HEK293 (cell line): ENCODE results near the gene TMEM72.

Experiments used
- CTCF ChIA-PET: fragments of 350-600 bp; formaldehyde crosslinking; extraction: SDS; loops from one replicate; lab custom pipeline; 2021; ENCODE audit warnings: antibody characterized with exemption; lab: Yijun Ruan, JAX
- POLR2A ChIA-PET: fragments of 300-600 bp; formaldehyde crosslinking; extraction: SDS; loops from one replicate; lab custom pipeline; 2020; ENCODE audit warnings: antibody characterized with exemption, inconsistent platforms; lab: Yijun Ruan, JAX
- H3K27ac ChIP-seq: fragments of 200-500 bp; sonication (Bioruptor generic); 2 replicates; pipeline ENCODE4 v1.5.1; 2014; ENCODE audit warnings: low read depth, low read length, control low read depth, inconsistent platforms; ENCODE audit errors: extremely low read depth
- H3K36me3 ChIP-seq, 2 experiments: fragments of 200-500 bp in 1 of 2; sonication (Bioruptor generic) in 1 of 2; 1 replicate in 1 of 2; 2 replicates in 1 of 2; pipeline ENCODE4 v1.5.1; 2014 to 2017; ENCODE audit warnings: inconsistent platforms in 2 of 2, low read length in 2 of 2; ENCODE audit not compliant: control insufficient read depth in 2 of 2, insufficient read depth in 1 of 2
- H3K4me1 ChIP-seq: fragments of 200-500 bp; sonication (Bioruptor generic); 2 replicates; pipeline ENCODE4 v1.5.1; 2014; ENCODE audit warnings: mild to moderate bottlenecking, low read length, inconsistent platforms; ENCODE audit not compliant: control insufficient read depth, insufficient read depth
- H3K4me3 ChIP-seq: 2 replicates; pipeline ENCODE4 v1.5.1; 2011; ENCODE audit warnings: low read depth, mild to moderate bottlenecking, control low read depth, low read length, moderate library complexity
- H3K9me3 ChIP-seq: fragments of 200-500 bp; sonication (Bioruptor generic); 2 replicates; pipeline ENCODE4 v1.5.1; 2014; ENCODE audit warnings: low read depth, low read length, inconsistent platforms; ENCODE audit not compliant: control insufficient read depth, insufficient read depth
- GLIS1 ChIP-seq: fragments of 450-650 bp; formaldehyde crosslinking; IDR thresholded peaks from 2 replicates; pipeline ENCODE4 v1.5.1; 2016; ENCODE audit warnings: missing biosample characterization, missing genetic modification characterization
- KLF1 ChIP-seq: fragments of 450-650 bp; formaldehyde crosslinking; IDR thresholded peaks from 2 replicates; pipeline ENCODE4 v1.5.1; 2016; ENCODE audit warnings: missing biosample characterization, missing genetic modification characterization
- MYNN ChIP-seq: fragments of 450-650 bp; formaldehyde crosslinking; IDR thresholded peaks from 2 replicates; pipeline ENCODE4 v1.5.1; 2016; ENCODE audit warnings: missing biosample characterization, missing genetic modification characterization, borderline replicate concordance
- MZF1 ChIP-seq: fragments of 450-650 bp; formaldehyde crosslinking; IDR thresholded peaks from 2 replicates; pipeline ENCODE4 v1.5.1; 2017; ENCODE audit warnings: missing biosample characterization, missing genetic modification characterization, borderline replicate concordance
- REPIN1 ChIP-seq: fragments of 450-650 bp; formaldehyde crosslinking; IDR thresholded peaks from 2 replicates; pipeline ENCODE4 v1.5.1; 2017; ENCODE audit warnings: missing biosample characterization, missing genetic modification characterization, low read depth
- SALL2 ChIP-seq: fragments of 450-650 bp; formaldehyde crosslinking; IDR thresholded peaks from 2 replicates; pipeline ENCODE4 v1.5.0; 2017; ENCODE audit warnings: missing biosample characterization, mild to moderate bottlenecking, missing genetic modification characterization, borderline replicate concordance
- SCRT2 ChIP-seq: fragments of 450-650 bp; formaldehyde crosslinking; IDR thresholded peaks from 2 replicates; pipeline ENCODE4 v1.5.1; 2016; ENCODE audit warnings: missing biosample characterization, missing genetic modification characterization
- SETDB1 ChIP-seq: IDR thresholded peaks from one replicate; pipeline ENCODE4 v1.6.1; 2017; ENCODE audit warnings: mild to moderate bottlenecking, low read length, moderate library complexity, mixed read lengths; ENCODE audit not compliant: insufficient read length
- SP7 ChIP-seq: fragments of 450-650 bp; formaldehyde crosslinking; IDR thresholded peaks from 2 replicates; pipeline ENCODE4 v1.5.1; 2016; ENCODE audit warnings: missing biosample characterization, missing genetic modification characterization
- TRIM28 ChIP-seq: IDR thresholded peaks from 2 replicates; pipeline ENCODE4 v1.6.1; 2011; ENCODE audit warnings: low read length, control low read depth, borderline replicate concordance
- YY2 ChIP-seq: fragments of 450-650 bp; formaldehyde crosslinking; IDR thresholded peaks from 2 replicates; pipeline ENCODE4 v1.5.1; 2016; ENCODE audit warnings: missing biosample characterization, missing genetic modification characterization
- ZBTB8A ChIP-seq: fragments of 450-650 bp; formaldehyde crosslinking; IDR thresholded peaks from 2 replicates; pipeline ENCODE4 v1.5.1; 2016; ENCODE audit warnings: missing biosample characterization, missing genetic modification characterization
- ZFHX2 ChIP-seq: fragments of 450-650 bp; formaldehyde crosslinking; conservative IDR thresholded peaks from 2 replicates; pipeline ENCODE4 v1.5.1; 2016; ENCODE audit warnings: missing biosample characterization, missing genetic modification characterization
- ZNF18 ChIP-seq: fragments of 450-650 bp; formaldehyde crosslinking; IDR thresholded peaks from 2 replicates; pipeline ENCODE4 v1.5.1; 2016; ENCODE audit warnings: missing biosample characterization, missing genetic modification characterization
- ZNF280D ChIP-seq: fragments of 450-650 bp; formaldehyde crosslinking; IDR thresholded peaks from 2 replicates; pipeline ENCODE4 v1.5.1; 2016; ENCODE audit warnings: missing biosample characterization, missing genetic modification characterization
- ZNF302 ChIP-seq: fragments of 450-650 bp; formaldehyde crosslinking; IDR thresholded peaks from 2 replicates; pipeline ENCODE4 v1.5.1; 2016; ENCODE audit warnings: missing biosample characterization, missing genetic modification characterization, low read depth
- ZNF341 ChIP-seq: fragments of 450-650 bp; formaldehyde crosslinking; IDR thresholded peaks from 2 replicates; pipeline ENCODE4; 2016; ENCODE audit warnings: low read depth, missing biosample characterization, missing genetic modification characterization
- ZNF48 ChIP-seq: fragments of 450-650 bp; formaldehyde crosslinking; IDR thresholded peaks from 2 replicates; pipeline ENCODE4 v1.5.1; 2016; ENCODE audit warnings: missing biosample characterization, missing genetic modification characterization
- ZNF571 ChIP-seq: fragments of 450-650 bp; formaldehyde crosslinking; IDR thresholded peaks from 2 replicates; pipeline ENCODE4 v1.5.0; 2017; ENCODE audit warnings: missing biosample characterization, missing genetic modification characterization
- ZNF791 ChIP-seq: fragments of 450-650 bp; formaldehyde crosslinking; IDR thresholded peaks from 2 replicates; pipeline ENCODE4 v1.5.1; 2016; ENCODE audit warnings: missing biosample characterization, missing genetic modification characterization
- ZXDB ChIP-seq: fragments of 450-650 bp; formaldehyde crosslinking; IDR thresholded peaks from 2 replicates; pipeline ENCODE4 v1.5.1; 2016; ENCODE audit warnings: missing biosample characterization, missing genetic modification characterization

Gene TMEM72

GRCh38 chr10:44939691-44940401 lies 28.7 kb downstream of the TMEM72 start:
- Histone ChIP-seq H3K36me3 (no peaks in the 10 kb centered on the region), H3K4me1 (no peaks in the 10 kb centered on the region), H3K9me3 (no peaks in the 10 kb centered on the region), H3K4me3 (no peak overlapping the region), H3K27ac (no peak overlapping the region)
- CTCF ChIA-PET: no interaction called here
- POLR2A ChIA-PET: no interaction called here
- TF ChIP-seq SP7 (tag by site-specific recombination): no peak
- no peak for TF ChIP-seq ZNF571
- TF ChIP-seq ZFHX2 (tag by site-specific recombination): no peak
- TF ChIP-seq SALL2 (tag by site-specific recombination): no peak
- TF ChIP-seq REPIN1: no peak
- TF ChIP-seq MYNN (tag by site-specific recombination): no peak
- no peak for TF ChIP-seq YY2 (tag by site-specific recombination)
- TF ChIP-seq ZNF341 (tag by site-specific recombination): no peak
- TF ChIP-seq ZNF791 (tag by site-specific recombination): no peak
- TF ChIP-seq ZNF18 (tag by site-specific recombination): no peak
- TF ChIP-seq ZNF302: no peak
- no peak for TF ChIP-seq ZXDB (tag by site-specific recombination)
- no peak for TF ChIP-seq MZF1 (tag by site-specific recombination)
- TF ChIP-seq ZNF48: no peak
- no peak for TF ChIP-seq KLF1
- TF ChIP-seq ZNF280D (tag by site-specific recombination): no peak
- no peak for TF ChIP-seq SCRT2 (tag by site-specific recombination)

- H3K4me1 ChIP-seq: no peaks in the 10 kb centered on the region
- H3K9me3 ChIP-seq: no peaks in the 10 kb centered on the region
- CTCF ChIA-PET: interaction anchor here (0.5 to 1.6 kb wide), 2 partner anchors 12 to 42 kb away, joined by 3 to 12 read pairs; no protein-coding TSS in a partner anchor
- no peaks in the 10 kb centered on the region for H3K36me3 ChIP-seq
- POLR2A ChIA-PET: interaction anchor here (1.0 kb wide), 1 partner anchor 32 kb away, joined by 6 read pairs; no protein-coding TSS in a partner anchor
- TF ChIP-seq GLIS1 (tag by site-specific recombination) (no peak), ZBTB8A (tag by site-specific recombination) (no peak), SETDB1 (peak; percentile 82), TRIM28 (peak; percentile 26; the same call in 1 of the 2 replicates)
- no peak overlapping the region for H3K4me3 ChIP-seq
- H3K27ac ChIP-seq: no peak overlapping the region
These were observed 33.2 kb downstream of the TMEM72 start for GRCh38 chr10:44944354-44944753.
